ENCODE measurements around the gene ACER3.
A peak's percentile ranks its signal among the peaks of the same experiment; 100 is the strongest.
"Not testable (repeated sequence)": the region's sequence is repeated elsewhere in the genome, so short reads cannot be mapped to it uniquely, and the experiment has no call there.

The ACER3 gene

GRCh38 chr11:77057938-77058474, 197.3 kb downstream of the ACER3 start:
- no peak for DNase-seq (ENCODE audit: low read depth in 2 of 2)

GRCh38 chr11:77058900-77059299, 198.2 kb downstream of the ACER3 start:
- no peak for DNase-seq (ENCODE audit: low read depth in 2 of 2)

DNA sequence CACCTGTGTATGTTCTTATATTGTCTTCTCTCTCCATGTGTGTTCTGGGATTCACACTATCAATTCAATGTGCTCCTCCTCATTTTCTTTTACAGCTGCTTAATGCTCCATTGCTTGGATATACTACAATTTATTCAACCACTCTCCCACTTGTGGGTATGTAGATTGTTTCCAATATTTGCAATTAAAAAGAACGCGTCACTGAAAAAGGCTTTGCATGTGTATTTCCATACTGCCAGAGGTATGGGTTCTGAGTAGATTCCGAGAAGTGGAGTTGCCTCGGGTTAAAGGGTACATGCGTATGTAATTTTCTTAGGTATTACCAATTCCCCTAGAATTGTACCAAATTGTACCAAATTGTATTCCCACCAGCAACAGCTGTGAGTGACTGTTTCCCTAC, 199.1 kb downstream of the ACER3 start:
- no peak for DNase-seq (ENCODE audit: low read depth in 2 of 2)

DNA sequence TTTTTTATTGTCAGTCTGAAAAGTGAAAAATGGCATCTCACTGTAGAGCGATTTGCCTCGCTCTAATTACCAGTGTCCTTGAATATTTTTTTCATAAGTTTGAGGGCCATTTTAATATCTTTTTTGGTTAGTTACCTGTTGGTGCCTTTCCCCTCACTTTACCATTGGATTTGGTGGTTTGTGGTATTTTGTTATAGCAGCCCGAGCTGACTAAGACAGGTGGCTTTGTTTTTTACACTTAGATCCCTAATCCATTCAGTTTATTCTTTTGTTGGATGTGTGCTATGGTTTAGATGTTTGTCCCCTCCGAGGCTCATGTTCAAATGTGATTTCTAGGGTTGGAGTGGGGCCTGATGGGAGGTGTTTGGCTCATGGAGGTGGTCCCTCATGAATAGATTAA, 199.5 kb downstream of the ACER3 start:
- DNase-seq (ENCODE audit: low read depth in 2 of 2), result no peak

DNA sequence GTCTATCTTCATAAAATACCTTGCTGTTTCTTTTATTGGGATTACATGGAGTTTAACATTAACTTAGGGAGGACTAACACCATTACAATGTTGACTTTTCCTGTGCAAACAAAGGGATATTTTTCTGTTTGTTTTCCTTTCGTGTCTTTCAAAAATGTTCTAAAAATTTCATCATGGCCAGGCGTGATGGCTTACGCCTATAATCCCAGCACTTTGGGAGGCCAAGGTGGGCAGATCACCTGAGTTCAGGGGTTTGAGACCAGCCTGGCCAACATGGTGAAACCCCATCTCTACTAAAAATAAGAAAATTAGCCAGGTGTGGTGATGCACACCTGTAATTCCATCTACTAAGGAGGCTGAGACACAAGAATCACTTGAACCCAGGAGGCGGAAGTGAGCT, 200.5 kb downstream of the ACER3 start:
- not testable (repeated sequence) for DNase-seq (ENCODE audit: low read depth in 2 of 2)

GRCh38 chr11:77062924-77063323, 202.2 kb downstream of the ACER3 start:
- no peak for DNase-seq (ENCODE audit: low read depth in 2 of 2)

DNA sequence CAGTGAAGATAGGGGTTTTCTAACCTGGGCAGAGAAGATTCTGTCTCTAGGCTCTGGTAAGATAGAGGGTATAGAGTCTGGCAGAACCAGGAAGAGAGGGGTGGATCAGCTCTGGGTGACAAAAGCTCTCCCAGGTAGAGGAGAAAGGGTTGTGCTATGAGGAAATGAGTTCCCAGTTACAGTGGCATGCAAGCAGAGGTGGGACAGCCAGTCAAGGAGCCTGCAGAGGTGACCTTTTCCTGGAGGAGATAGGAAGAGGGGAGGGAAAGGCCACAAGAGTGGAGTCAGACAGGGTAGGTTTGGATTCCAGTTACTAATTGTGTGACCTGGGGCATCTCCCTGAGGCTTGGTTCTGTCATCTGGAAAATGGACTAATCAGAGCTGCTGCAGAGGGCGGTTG, 202.7 kb downstream of the ACER3 start:
- no peak for DNase-seq (ENCODE audit: low read depth in 2 of 2)

- no peak for DNase-seq (ENCODE audit: low read depth in 2 of 2)
Observed at GRCh38 chr11:77063861-77064260, 203.1 kb downstream of the ACER3 start.

DNA sequence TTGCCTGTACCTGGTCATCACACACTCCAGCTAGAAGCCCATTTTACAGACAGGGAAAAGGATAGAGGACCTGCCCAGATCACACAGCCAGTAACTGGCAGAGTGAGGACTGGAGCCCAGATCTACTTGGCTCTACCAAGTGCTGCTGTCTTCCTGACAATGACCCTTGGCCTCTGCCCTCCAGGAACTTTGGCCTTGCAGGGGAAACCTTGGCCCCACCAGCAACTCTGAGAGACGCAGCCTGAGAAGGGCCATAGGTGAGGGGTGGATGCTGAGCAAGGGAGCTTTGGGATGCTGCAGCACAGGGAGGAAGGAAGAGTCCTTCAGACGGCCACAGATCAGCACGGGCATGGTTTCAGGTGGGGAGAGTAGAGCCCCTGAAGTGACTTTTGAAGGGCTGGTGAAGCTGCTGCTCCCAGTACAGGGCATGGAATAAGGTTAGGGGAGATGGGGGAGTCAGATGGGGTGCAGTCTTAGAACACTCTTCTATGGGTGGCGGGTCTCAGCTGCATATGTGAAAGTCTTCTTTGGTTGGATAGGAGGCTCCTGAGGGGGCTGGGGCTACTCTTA, 204.0 kb downstream of the ACER3 start:
- DNase-seq (ENCODE audit: low read depth in 2 of 2), result no peak

DNA sequence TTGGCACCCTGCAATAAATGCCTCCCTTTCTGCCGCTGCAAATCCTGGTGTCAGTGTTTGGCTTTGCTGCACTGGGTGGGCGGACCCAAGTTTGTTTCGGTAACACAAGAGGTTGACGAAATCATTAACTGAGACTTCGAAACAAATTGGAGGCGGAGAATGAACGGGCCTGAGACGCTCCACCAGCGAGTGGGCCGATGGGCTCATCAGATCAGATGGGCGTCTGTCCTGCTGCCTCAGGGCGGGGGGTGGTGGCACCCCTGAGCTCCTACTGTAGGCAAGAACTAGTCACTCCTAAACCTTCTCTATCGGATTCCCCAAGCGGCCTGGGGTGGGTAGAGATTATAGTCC, 205.1 kb downstream of the ACER3 start:
- no peak for DNase-seq (ENCODE audit: low read depth in 2 of 2)

DNA sequence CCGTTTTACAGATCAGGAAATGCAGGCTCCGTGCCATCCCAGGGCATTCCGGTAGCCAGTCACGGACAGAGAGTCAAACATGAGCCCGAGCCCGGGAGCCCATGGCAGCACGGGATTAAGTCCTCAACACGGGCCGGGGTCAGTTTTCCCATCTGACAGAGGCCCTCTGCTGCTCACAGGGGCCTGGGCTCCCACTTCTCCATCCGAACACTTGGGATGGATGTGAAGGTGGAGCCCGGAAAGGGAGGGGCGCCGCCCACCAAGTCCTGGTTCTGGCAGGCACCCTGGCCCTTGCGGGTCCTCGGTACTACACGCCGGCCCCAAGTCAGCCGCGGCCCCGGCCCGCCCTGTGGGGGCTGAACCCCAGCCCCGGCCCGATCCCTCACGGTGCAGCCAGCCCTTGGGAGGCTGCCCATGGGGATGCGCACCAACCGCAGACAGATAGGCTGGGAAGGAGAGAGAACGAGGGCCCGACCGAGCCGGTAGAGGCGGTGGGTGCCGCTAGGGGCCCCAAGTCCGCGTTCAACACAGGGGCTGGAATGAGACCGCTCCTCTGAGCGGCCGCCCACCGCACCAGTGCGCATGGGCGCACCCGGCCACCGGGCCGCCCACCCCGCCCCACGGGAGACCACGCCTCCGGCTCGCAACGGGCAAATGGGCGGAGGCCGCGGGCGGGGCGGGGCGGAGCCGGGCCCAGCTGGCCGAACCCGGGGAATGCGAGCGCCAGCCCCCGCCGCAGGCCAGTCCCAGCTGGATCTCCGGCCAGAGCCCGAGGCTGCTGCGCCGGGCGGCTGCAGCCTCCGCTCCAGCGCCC, 205.7 kb downstream of the ACER3 start, which contains the start of gene CAPN5:
Gene CAPN5 (plus strand): TSS at position 743 of the 814 bp plus-strand sequence. CDS start 17,916 bp downstream, outside the sequence.
- peak; percentile 65 to 81 for DNase-seq (ENCODE audit: low read depth in 2 of 2)

DNA sequence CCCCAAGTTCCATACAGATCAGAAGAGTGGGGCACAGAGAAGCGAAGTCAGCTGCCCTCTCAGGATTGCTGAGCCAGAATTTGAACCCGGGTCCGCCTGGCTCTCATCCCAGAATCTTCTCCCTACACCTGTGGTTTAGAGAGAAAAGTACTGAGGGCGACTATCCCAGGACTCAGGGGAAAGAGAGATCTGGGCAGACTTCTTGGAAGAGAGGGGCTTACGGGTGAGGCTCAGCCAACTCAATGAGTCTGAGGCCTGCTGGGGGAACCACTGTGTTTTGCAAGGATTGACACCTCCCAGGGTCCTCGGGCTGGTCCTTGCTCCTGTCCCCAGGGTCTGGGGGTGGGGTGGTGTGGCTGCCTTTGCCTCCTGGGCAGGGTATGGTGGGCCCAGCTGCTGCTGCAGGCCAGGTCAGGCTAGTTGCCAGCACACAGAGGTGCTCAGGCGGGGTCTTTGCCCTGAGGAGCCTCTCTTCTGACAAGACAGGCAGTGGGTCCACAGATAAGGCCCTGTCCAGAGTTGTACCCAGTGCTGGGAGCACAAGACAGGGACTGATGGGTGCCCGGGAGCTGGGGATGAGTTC, 207.2 kb downstream of the ACER3 start:
- no peak for DNase-seq (ENCODE audit: low read depth in 2 of 2)

GRCh38 chr11:77068457-77069335, 208.0 kb downstream of the ACER3 start:
- DNase-seq (ENCODE audit: low read depth in 2 of 2), result no peak

- DNase-seq (ENCODE audit: low read depth in 2 of 2), result no peak
Observed at GRCh38 chr11:77069336-77069968, 208.7 kb downstream of the ACER3 start.

DNA sequence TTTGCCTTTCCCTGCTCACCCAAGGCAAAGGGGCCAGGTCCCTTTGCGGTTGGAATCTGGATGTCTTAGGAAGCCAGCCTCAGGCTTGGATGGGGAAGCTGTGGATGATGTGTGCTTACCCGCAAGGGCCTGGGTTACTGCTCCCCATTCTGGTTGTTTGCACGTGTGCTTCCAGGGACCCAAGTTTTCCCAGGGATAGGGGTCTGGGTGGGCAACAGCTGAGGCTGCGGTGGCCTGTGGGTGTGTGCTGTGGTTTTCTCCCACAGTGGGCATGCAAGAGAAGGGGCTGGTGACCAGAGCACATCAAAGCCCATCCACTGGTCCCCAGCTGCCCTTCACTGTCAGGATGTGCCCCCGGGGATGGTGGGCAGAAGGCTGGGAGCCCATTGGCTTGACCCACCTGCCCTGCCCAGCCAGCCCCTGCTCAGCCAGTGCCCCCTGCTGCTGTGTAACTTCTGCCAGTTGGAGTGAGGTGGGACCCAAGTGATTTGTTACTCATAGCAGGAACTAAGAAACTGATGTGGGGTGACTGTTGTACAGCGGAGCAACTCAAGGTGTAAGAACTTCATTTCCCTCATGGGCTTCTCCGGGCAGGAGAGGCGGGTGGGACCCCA, 209.4 kb downstream of the ACER3 start:
- DNase-seq (ENCODE audit: low read depth in 2 of 2), result no peak

- no peak for DNase-seq (ENCODE audit: low read depth in 2 of 2)
Observed at GRCh38 chr11:77071077-77071476, 210.4 kb downstream of the ACER3 start.

DNA sequence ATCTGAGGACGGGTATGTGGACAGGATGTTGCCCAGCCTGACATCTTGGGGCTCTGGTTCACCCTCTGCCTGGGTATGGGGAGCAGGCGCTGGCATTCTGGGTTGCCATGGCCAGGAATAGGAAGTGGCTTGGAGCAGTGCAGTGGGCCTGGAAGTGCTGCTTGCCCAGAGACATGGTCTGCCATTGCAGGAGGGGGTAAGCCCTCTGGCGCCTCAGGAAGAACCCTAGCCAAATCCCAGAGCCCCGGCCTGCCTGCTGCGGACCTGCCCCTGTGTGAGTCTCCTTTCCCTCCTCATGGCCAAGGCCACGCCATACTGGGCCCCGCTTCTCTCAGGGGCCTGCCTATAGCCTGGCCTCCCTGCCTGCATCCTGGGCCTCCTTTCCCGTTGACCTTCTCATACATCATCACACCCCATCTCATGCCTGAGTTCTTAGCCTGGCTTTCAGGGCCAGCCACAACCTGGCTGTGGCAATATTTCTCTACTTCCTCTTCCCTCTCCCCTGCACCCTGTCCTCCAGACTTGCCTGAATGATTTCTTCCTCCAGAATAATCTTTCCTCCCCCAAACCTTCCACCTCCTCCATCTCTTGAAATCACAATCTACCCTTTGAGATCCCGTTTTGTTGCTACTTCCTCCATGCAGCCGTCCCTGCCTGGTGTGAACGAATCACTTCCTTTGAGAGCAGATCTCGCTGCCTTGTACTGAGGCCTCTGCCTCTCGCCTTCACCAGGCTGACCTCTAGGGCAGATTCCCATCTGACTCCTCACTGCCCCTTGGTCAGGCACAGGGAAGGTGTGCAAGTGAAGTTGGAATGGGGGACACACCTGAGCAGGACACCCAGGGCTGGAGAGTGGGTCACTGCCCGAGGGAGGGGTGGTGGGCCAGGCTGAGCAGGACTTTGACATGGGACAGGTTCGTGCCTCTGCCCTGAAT, 211.2 kb downstream of the ACER3 start:
- no peak for DNase-seq (ENCODE audit: low read depth in 2 of 2)

DNA sequence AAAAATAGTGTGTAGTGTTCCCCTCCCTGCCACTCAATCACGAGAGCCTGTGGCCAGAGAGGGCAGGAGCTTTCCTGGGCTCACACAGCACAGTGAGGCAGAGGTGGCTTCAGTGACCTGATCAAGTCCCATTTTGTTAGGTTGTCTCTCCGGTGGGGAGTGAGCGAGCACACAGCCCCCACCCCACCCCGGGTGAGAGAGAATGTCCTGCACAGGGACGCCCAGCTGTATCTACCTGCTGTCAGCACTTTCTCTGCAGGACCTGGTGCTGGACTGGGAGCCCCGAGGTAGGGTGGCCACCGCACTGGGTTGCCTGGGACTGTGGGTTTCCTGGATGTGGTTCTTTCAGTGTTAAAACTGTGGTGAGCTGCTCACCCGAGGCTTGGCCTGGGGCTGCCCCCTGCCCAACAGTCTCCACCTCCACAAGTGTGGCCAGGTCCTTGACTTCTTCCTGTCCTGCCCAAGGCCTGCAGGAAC, 212.2 kb downstream of the ACER3 start:
- no peak for DNase-seq (ENCODE audit: low read depth in 2 of 2)

GRCh38 chr11:77073328-77074001, 212.7 kb downstream of the ACER3 start:
- no peak for DNase-seq (ENCODE audit: low read depth in 2 of 2)

Measured in stimulated activated CD4-positive, alpha-beta T cell treated with anti-CD3 and anti-CD28 coated beads, Interleukin-1b, Interleukin-23, amount 100 ng/mL, for 1 hour (primary cell).